ENCODE results near the gene PACRG.

PACRG gene

GRCh38 chr6:162798546-162799266, 70.9 kb downstream of the PACRG start:
- H3K27ac Mint-ChIP-seq = no peak overlapping the region
- no peak overlapping the region for H3K4me3 Mint-ChIP-seq
- H3K4me1 Mint-ChIP-seq = no peaks in the 10 kb centered on the region
- DNase-seq (ENCODE audit: low spot score in 2 of 2) = no peak
- no peaks in the 10 kb centered on the region for H3K9me3 Mint-ChIP-seq
- no peak for ATAC-seq
- no peaks in the 10 kb centered on the region for H3K36me3 Mint-ChIP-seq

GRCh38 chr6:162814426-162814973, 86.7 kb downstream of the PACRG start:
- Mint-ChIP-seq H3K4me3 (no peak overlapping the region), H3K4me1 (no peaks in the 10 kb centered on the region), H3K9me3 (peaks cover 4% of the 10 kb centered on the region)

GRCh38 chr6:162817196-162817595, 89.4 kb downstream of the PACRG start:
- DNase-seq (ENCODE audit: low spot score in 2 of 2) (no peak), ATAC-seq (no peak)
- H3K36me3 Mint-ChIP-seq = no peaks in the 10 kb centered on the region
- no peaks in the 10 kb centered on the region for H3K4me1 Mint-ChIP-seq
- H3K4me3 Mint-ChIP-seq = no peak overlapping the region
- H3K27ac Mint-ChIP-seq = no peak overlapping the region
- no peaks in the 10 kb centered on the region for H3K9me3 Mint-ChIP-seq

More at GRCh38 chr6:162814426-162814973, 86.7 kb downstream of the PACRG start:
- Mint-ChIP-seq H3K27ac (no peak overlapping the region), H3K36me3 (no peaks in the 10 kb centered on the region)
- no peak for ATAC-seq
- DNase-seq (ENCODE audit: low spot score in 2 of 2) = no peak

GRCh38 chr6:162819284-162819683, 91.5 kb downstream of the PACRG start:
- no peak for ATAC-seq
- Mint-ChIP-seq H3K4me1 (no peaks in the 10 kb centered on the region), H3K36me3 (no peaks in the 10 kb centered on the region), H3K9me3 (no peaks in the 10 kb centered on the region), H3K27ac (no peak overlapping the region), H3K4me3 (no peak overlapping the region)
- no peak for DNase-seq (ENCODE audit: low spot score in 2 of 2)

- ATAC-seq = no peak
- Mint-ChIP-seq H3K27ac (no peak overlapping the region), H3K9me3 (no peaks in the 10 kb centered on the region), H3K4me3 (no peak overlapping the region), H3K36me3 (no peaks in the 10 kb centered on the region), H3K4me1 (no peaks in the 10 kb centered on the region)
- no peak for DNase-seq (ENCODE audit: low spot score in 2 of 2)
These were observed 93.3 kb downstream of the PACRG start for GRCh38 chr6:162821102-162821501.

GRCh38 chr6:162825597-162825996, 97.8 kb downstream of the PACRG start:
- ATAC-seq (peak; percentile 76), DNase-seq (ENCODE audit: low spot score in 2 of 2) (no peak)
- Mint-ChIP-seq H3K27ac (no peak overlapping the region), H3K9me3 (no peaks in the 10 kb centered on the region), H3K4me3 (no peak overlapping the region), H3K4me1 (peaks cover 6% of the 10 kb centered on the region), H3K36me3 (no peaks in the 10 kb centered on the region)

GRCh38 chr6:162829013-162829742, 101.4 kb downstream of the PACRG start:
- Mint-ChIP-seq H3K27ac (no peak overlapping the region), H3K9me3 (no peaks in the 10 kb centered on the region), H3K4me1 (peaks cover 6% of the 10 kb centered on the region), H3K4me3 (no peak overlapping the region), H3K36me3 (no peaks in the 10 kb centered on the region)
- peak; percentile 76 for ATAC-seq
- DNase-seq (ENCODE audit: low spot score in 2 of 2) = no peak

GRCh38 chr6:162833776-162834175, 106.0 kb downstream of the PACRG start:
- H3K27ac Mint-ChIP-seq = no peak overlapping the region
- ATAC-seq = no peak

GRCh38 chr6:162845972-162846371, 118.2 kb downstream of the PACRG start:
- no peaks in the 10 kb centered on the region for H3K36me3 Mint-ChIP-seq

More at GRCh38 chr6:162833776-162834175, 106.0 kb downstream of the PACRG start:
- H3K4me3 Mint-ChIP-seq = no peak overlapping the region
- no peaks in the 10 kb centered on the region for H3K4me1 Mint-ChIP-seq
- peaks cover 5% of the 10 kb centered on the region for H3K9me3 Mint-ChIP-seq
- no peaks in the 10 kb centered on the region for H3K36me3 Mint-ChIP-seq
- DNase-seq (ENCODE audit: low spot score in 2 of 2) = no peak

GRCh38 chr6:162846723-162847122, 118.9 kb downstream of the PACRG start:
- H3K27ac Mint-ChIP-seq = no peak overlapping the region
- no peak overlapping the region for H3K4me3 Mint-ChIP-seq
- no peaks in the 10 kb centered on the region for H3K9me3 Mint-ChIP-seq
- ATAC-seq (peak; percentile 31), DNase-seq (ENCODE audit: low spot score in 2 of 2) (no peak)
- no peaks in the 10 kb centered on the region for H3K36me3 Mint-ChIP-seq
- H3K4me1 Mint-ChIP-seq = no peaks in the 10 kb centered on the region

More at GRCh38 chr6:162845972-162846371, 118.2 kb downstream of the PACRG start:
- ATAC-seq = no peak
- Mint-ChIP-seq H3K4me3 (no peak overlapping the region), H3K4me1 (no peaks in the 10 kb centered on the region), H3K27ac (no peak overlapping the region), H3K9me3 (no peaks in the 10 kb centered on the region)
- no peak for DNase-seq (ENCODE audit: low spot score in 2 of 2)

GRCh38 chr6:162849269-162849668, 121.5 kb downstream of the PACRG start:
- Mint-ChIP-seq H3K27ac (no peak overlapping the region), H3K9me3 (no peaks in the 10 kb centered on the region), H3K4me3 (no peak overlapping the region), H3K36me3 (no peaks in the 10 kb centered on the region), H3K4me1 (no peaks in the 10 kb centered on the region)
- ATAC-seq = no peak
- no peak for DNase-seq (ENCODE audit: low spot score in 2 of 2)

GRCh38 chr6:162852192-162852591, 124.4 kb downstream of the PACRG start:
- no peak overlapping the region for H3K27ac Mint-ChIP-seq
- H3K9me3 Mint-ChIP-seq = no peaks in the 10 kb centered on the region
- no peaks in the 10 kb centered on the region for H3K4me1 Mint-ChIP-seq
- H3K36me3 Mint-ChIP-seq = no peaks in the 10 kb centered on the region
- no peak for ATAC-seq
- H3K4me3 Mint-ChIP-seq = no peak overlapping the region
- DNase-seq (ENCODE audit: low spot score in 2 of 2) = no peak

- no peak for ATAC-seq
- H3K36me3 Mint-ChIP-seq = no peaks in the 10 kb centered on the region
- no peaks in the 10 kb centered on the region for H3K4me1 Mint-ChIP-seq
- no peak overlapping the region for H3K4me3 Mint-ChIP-seq
- no peak overlapping the region for H3K27ac Mint-ChIP-seq
- no peaks in the 10 kb centered on the region for H3K9me3 Mint-ChIP-seq
- DNase-seq (ENCODE audit: low spot score in 2 of 2) = no peak
These were observed 125.2 kb downstream of the PACRG start for GRCh38 chr6:162852840-162853577.

- no peak for DNase-seq (ENCODE audit: low spot score in 2 of 2)
- Mint-ChIP-seq H3K36me3 (no peaks in the 10 kb centered on the region), H3K4me1 (no peaks in the 10 kb centered on the region), H3K27ac (no peak overlapping the region), H3K4me3 (no peak overlapping the region), H3K9me3 (no peaks in the 10 kb centered on the region)
- no peak for ATAC-seq
These were observed 126.5 kb downstream of the PACRG start for GRCh38 chr6:162854228-162854627.

- Mint-ChIP-seq H3K36me3 (no peaks in the 10 kb centered on the region), H3K27ac (no peak overlapping the region), H3K4me1 (no peaks in the 10 kb centered on the region), H3K4me3 (no peak overlapping the region), H3K9me3 (peaks cover 2% of the 10 kb centered on the region)
- no peak for DNase-seq (ENCODE audit: low spot score in 2 of 2)
- ATAC-seq = no peak
These were observed 127.0 kb downstream of the PACRG start for GRCh38 chr6:162854734-162855191.
